ENCODE data around the gene ATP5F1C. TPM values are rescaled to one million over a fixed set of nuclear protein-coding genes. Genes with fewer than 3 reads are reported as not detected.
A peak's percentile ranks its signal among the peaks of the same experiment; 100 is the strongest.
"Not testable (repeated sequence)": the region's sequence is repeated elsewhere in the genome, so short reads cannot be mapped to it uniquely, and the experiment has no call there.

Gene ATP5F1C
- polyA plus RNA-seq, 6 donors from 2014 or later: 322 to 428 (median 383) TPM

- Mint-ChIP-seq H3K27ac (no peak overlapping the region), H3K27me3 (no peaks in the 10 kb centered on the region), H3K36me3 (peaks cover 14 to 35% of the 10 kb centered on the region in 2 donors), H3K4me1 (no peaks in the 10 kb centered on the region), H3K4me3 (no peak overlapping the region), H3K9me3 (no peaks in the 10 kb centered on the region)
- no peak for DNase-seq
- no peak for ATAC-seq (ENCODE audit: low read depth in 2 of 2)
Observed at GRCh38 chr10:7804216-7804615, 16.2 kb downstream of the ATP5F1C start.

GRCh38 chr10:7804741-7805140, 16.8 kb downstream of the ATP5F1C start:
- DNase-seq (no peak), ATAC-seq (ENCODE audit: low read depth in 2 of 2) (no peak)
- Mint-ChIP-seq H3K27ac (no peak overlapping the region), H3K4me3 (no peak overlapping the region), H3K36me3 (peaks cover 14 to 33% of the 10 kb centered on the region in 2 donors), H3K9me3 (no peaks in the 10 kb centered on the region), H3K4me1 (no peaks in the 10 kb centered on the region), H3K27me3 (no peaks in the 10 kb centered on the region)

GRCh38 chr10:7808686-7809267, 20.8 kb downstream of the ATP5F1C start:
- no peak for ATAC-seq (ENCODE audit: low read depth in 2 of 2)
- no peaks in the 10 kb centered on the region for H3K4me1 Mint-ChIP-seq
- H3K27ac Mint-ChIP-seq: peak overlapping the region in 1 of 6 donors; percentile 1
- peaks cover 4 to 7% (median 7%) of the 10 kb centered on the region in 3 donors for H3K27me3 Mint-ChIP-seq
- peaks cover 9 to 13% of the 10 kb centered on the region in 2 donors for H3K36me3 Mint-ChIP-seq
- no peak for DNase-seq
- no peak overlapping the region for H3K4me3 Mint-ChIP-seq
- no peaks in the 10 kb centered on the region for H3K9me3 Mint-ChIP-seq

GRCh38 chr10:7810443-7810842, 22.5 kb downstream of the ATP5F1C start:
- Mint-ChIP-seq H3K27me3 (peaks cover 8 to 14% (median 10%) of the 10 kb centered on the region in 3 donors), H3K27ac (peak overlapping the region in 2 of 6 donors; percentile 22 to 50), H3K9me3 (no peaks in the 10 kb centered on the region)

GRCh38 chr10:7811000-7811399, 23.0 kb downstream of the ATP5F1C start:
- H3K4me1 Mint-ChIP-seq: no peaks in the 10 kb centered on the region
- peaks cover 8 to 14% (median 10%) of the 10 kb centered on the region in 3 donors for H3K27me3 Mint-ChIP-seq
- no peak for ATAC-seq (ENCODE audit: low read depth in 2 of 2)
- no peak overlapping the region for H3K4me3 Mint-ChIP-seq
- no peak for DNase-seq
- no peaks in the 10 kb centered on the region for H3K9me3 Mint-ChIP-seq
- H3K36me3 Mint-ChIP-seq: no peaks in the 10 kb centered on the region
- H3K27ac Mint-ChIP-seq: peak overlapping the region in 1 of 6 donors; percentile 46

More at GRCh38 chr10:7810443-7810842, 22.5 kb downstream of the ATP5F1C start:
- Mint-ChIP-seq H3K4me1 (no peaks in the 10 kb centered on the region), H3K36me3 (no peaks in the 10 kb centered on the region), H3K4me3 (no peak overlapping the region)
- ATAC-seq (ENCODE audit: low read depth in 2 of 2) (no peak), DNase-seq (no peak)

GRCh38 chr10:7811743-7812142, 23.8 kb downstream of the ATP5F1C start:
- ATAC-seq (ENCODE audit: low read depth in 2 of 2); H3K27ac Mint-ChIP-seq; H3K4me3 Mint-ChIP-seq; H3K9me3 Mint-ChIP-seq; H3K4me1 Mint-ChIP-seq; DNase-seq; H3K36me3 Mint-ChIP-seq: not testable (repeated sequence)
- peaks cover 8 to 14% (median 10%) of the 10 kb centered on the region in 3 donors for H3K27me3 Mint-ChIP-seq

- peak overlapping the region in 1 of 8 donors; percentile 57 for H3K4me3 Mint-ChIP-seq
Observed at GRCh38 chr10:7813481-7813880, 25.5 kb downstream of the ATP5F1C start.

GRCh38 chr10:7817576-7817975, 29.6 kb downstream of the ATP5F1C start:
- Mint-ChIP-seq H3K36me3 (peaks cover 0 to 8% of the 10 kb centered on the region in 2 donors), H3K4me1 (peaks cover 27 to 35% (median 29%) of the 10 kb centered on the region in 3 donors)
- DNase-seq: no peak

More at GRCh38 chr10:7813481-7813880, 25.5 kb downstream of the ATP5F1C start:
- Mint-ChIP-seq H3K9me3 (peaks cover 0 to 3% (median 0%) of the 10 kb centered on the region in 7 donors), H3K36me3 (no peaks in the 10 kb centered on the region), H3K27me3 (peaks cover 8 to 14% (median 10%) of the 10 kb centered on the region in 3 donors), H3K27ac (peak overlapping the region in 1 of 6 donors; percentile 26), H3K4me1 (peaks cover 5 to 10% (median 8%) of the 10 kb centered on the region in 3 donors)
- DNase-seq (no peak), ATAC-seq (ENCODE audit: low read depth in 2 of 2) (no peak)

GRCh38 chr10:7817984-7818294, 30.0 kb downstream of the ATP5F1C start:
- ATAC-seq (ENCODE audit: low read depth in 2 of 2): peak; percentile 34 to 35
- Mint-ChIP-seq H3K27me3 (peaks cover 8 to 14% (median 10%) of the 10 kb centered on the region in 3 donors), H3K27ac (peak overlapping the region; percentile 44 to 94 (median 90)), H3K4me3 (peak overlapping the region; percentile 93 to 100 (median 98)), H3K4me1 (peaks cover 27 to 35% (median 29%) of the 10 kb centered on the region in 3 donors), H3K9me3 (peaks cover 0 to 3% (median 0%) of the 10 kb centered on the region in 7 donors), H3K36me3 (peaks cover 0 to 8% of the 10 kb centered on the region in 2 donors)
- no peak for DNase-seq

More at GRCh38 chr10:7817576-7817975, 29.6 kb downstream of the ATP5F1C start:
- H3K9me3 Mint-ChIP-seq: peaks cover 0 to 3% (median 0%) of the 10 kb centered on the region in 7 donors
- no peak for ATAC-seq (ENCODE audit: low read depth in 2 of 2)
- H3K4me3 Mint-ChIP-seq: peak overlapping the region; percentile 93 to 100 (median 98)
- peaks cover 8 to 14% (median 10%) of the 10 kb centered on the region in 3 donors for H3K27me3 Mint-ChIP-seq
- H3K27ac Mint-ChIP-seq: peak overlapping the region in 3 of 6 donors; percentile 87 to 94 (median 92)

- ATAC-seq (ENCODE audit: low read depth in 2 of 2) (peak; percentile 86 to 88), DNase-seq (peak; percentile 88)
- H3K4me3 Mint-ChIP-seq: peak within 1 kb of the TSS; percentile 93 to 100 (median 98)
- peak within 1 kb of the TSS; percentile 82 to 97 (median 93) for H3K27ac Mint-ChIP-seq
- peaks cover 0 to 3% (median 0%) of the 10 kb centered on the region in 7 donors for H3K9me3 Mint-ChIP-seq
- H3K36me3 Mint-ChIP-seq: peaks cover 0 to 8% of the 10 kb centered on the region in 2 donors
- H3K4me1 Mint-ChIP-seq: peaks cover 27 to 35% (median 29%) of the 10 kb centered on the region in 3 donors
- H3K27me3 Mint-ChIP-seq: peaks cover 6 to 9% (median 7%) of the 10 kb centered on the region in 3 donors
Observed at GRCh38 chr10:7818295-7819120, 30.5 kb downstream of the ATP5F1C start, which contains the start of gene TAF3. TAF3 (plus strand) TSS chr10:7818505; CDS start chr10:7818710, 205 bp downstream.

- Mint-ChIP-seq H3K27ac (peak overlapping the region; percentile 81 to 97 (median 90)), H3K36me3 (peaks cover 0 to 8% of the 10 kb centered on the region in 2 donors), H3K4me3 (peak overlapping the region; percentile 93 to 100 (median 98)), H3K27me3 (peaks cover 0 to 7% (median 4%) of the 10 kb centered on the region in 3 donors), H3K9me3 (peaks cover 0 to 3% (median 0%) of the 10 kb centered on the region in 7 donors), H3K4me1 (peaks cover 27 to 35% (median 29%) of the 10 kb centered on the region in 3 donors)
- peak; percentile 6 for DNase-seq
- peak; percentile 18 to 26 for ATAC-seq (ENCODE audit: low read depth in 2 of 2)
Observed at GRCh38 chr10:7819121-7819460, 31.1 kb downstream of the ATP5F1C start.

- H3K27me3 Mint-ChIP-seq: no peaks in the 10 kb centered on the region
- H3K9me3 Mint-ChIP-seq: no peaks in the 10 kb centered on the region
- no peak overlapping the region for H3K4me3 Mint-ChIP-seq
- peaks cover 25 to 36% (median 31%) of the 10 kb centered on the region in 3 donors for H3K4me1 Mint-ChIP-seq
- ATAC-seq (ENCODE audit: low read depth in 2 of 2) (no peak), DNase-seq (no peak)
- no peak overlapping the region for H3K27ac Mint-ChIP-seq
- peaks cover 8 to 18% of the 10 kb centered on the region in 2 donors for H3K36me3 Mint-ChIP-seq
Observed at GRCh38 chr10:7824251-7824650, 36.3 kb downstream of the ATP5F1C start.

GRCh38 chr10:7826971-7827370, 39.0 kb downstream of the ATP5F1C start:
- no peaks in the 10 kb centered on the region for H3K27me3 Mint-ChIP-seq
- no peaks in the 10 kb centered on the region for H3K9me3 Mint-ChIP-seq
- no peak overlapping the region for H3K27ac Mint-ChIP-seq
- ATAC-seq (ENCODE audit: low read depth in 2 of 2): no peak
- H3K36me3 Mint-ChIP-seq: peaks cover 13 to 21% of the 10 kb centered on the region in 2 donors
- H3K4me1 Mint-ChIP-seq: peaks cover 17 to 34% (median 26%) of the 10 kb centered on the region in 3 donors
- no peak overlapping the region for H3K4me3 Mint-ChIP-seq
- no peak for DNase-seq

Data from naive B cell (primary cell).